CD4-positive, alpha-beta T cell treated with Interferon alpha-2 for 1 hour (primary cell): Measurements from ENCODE around the gene FOLR1.
A peak's percentile ranks its signal among the peaks of the same experiment; 100 is the strongest.
"Not testable (repeated sequence)": the region's sequence is repeated elsewhere in the genome, so short reads cannot be mapped to it uniquely, and the experiment has no call there.

Source experiments
- DNase-seq, 2 donors: peaks; one replicate each; pipeline ENCODE4 v3.0.0-alpha.2; 2020 to 2022

The FOLR1 gene

DNA sequence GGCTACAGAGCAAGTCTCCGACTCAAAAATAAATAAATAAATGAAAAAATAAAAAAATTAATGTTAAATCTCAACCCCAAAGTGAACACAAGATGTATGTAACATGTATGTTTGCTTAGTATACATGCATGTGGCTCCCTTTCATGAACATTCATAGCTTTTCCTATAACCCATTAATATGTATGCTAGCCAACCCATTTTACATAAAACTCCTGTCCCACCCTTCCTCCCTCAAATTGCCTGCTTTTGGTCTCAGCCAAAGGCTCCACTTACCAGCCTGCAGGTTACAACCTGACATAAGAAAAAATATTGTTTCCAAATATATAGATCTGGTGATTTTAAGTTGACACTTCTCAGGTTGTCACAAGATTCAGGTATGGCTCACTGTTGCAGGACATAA lies 3.7 kb upstream of the FOLR1 start:
- no peak for DNase-seq

DNA sequence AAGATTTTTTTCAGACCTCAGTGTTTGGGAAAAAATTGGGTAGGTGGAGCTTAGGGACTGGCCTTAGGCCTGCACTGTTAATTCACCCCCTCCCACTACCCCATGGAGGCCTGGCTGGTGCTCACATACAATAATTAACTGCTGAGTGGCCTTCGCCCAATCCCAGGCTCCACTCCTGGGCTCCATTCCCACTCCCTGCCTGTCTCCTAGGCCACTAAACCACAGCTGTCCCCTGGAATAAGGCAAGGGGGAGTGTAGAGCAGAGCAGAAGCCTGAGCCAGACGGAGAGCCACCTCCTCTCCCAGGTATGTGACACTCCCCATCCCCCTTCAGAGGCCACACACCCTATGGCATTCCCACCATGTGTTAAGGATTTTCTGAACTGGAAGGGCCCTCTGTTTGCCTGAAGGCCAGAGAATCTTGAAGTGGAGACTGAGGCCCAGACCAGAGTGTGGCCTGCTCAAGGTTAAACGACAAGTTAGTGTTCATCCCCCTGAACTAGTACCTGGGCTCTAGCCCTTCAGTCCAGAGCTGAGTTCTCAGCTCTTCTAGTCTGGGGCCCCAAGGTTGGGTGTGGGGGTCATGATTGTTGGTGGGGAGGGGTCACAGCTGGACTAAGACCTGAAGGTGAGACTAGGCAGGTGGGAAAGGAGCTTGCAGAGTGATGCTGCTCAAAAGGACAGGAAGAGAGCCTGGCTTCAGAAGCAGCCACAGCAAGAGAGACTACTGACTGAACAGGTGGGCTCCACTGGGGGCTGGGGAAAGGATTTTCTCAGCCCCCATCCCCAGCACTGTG lies 2.3 kb upstream of the FOLR1 start:
- DNase-seq, result no peak

DNA sequence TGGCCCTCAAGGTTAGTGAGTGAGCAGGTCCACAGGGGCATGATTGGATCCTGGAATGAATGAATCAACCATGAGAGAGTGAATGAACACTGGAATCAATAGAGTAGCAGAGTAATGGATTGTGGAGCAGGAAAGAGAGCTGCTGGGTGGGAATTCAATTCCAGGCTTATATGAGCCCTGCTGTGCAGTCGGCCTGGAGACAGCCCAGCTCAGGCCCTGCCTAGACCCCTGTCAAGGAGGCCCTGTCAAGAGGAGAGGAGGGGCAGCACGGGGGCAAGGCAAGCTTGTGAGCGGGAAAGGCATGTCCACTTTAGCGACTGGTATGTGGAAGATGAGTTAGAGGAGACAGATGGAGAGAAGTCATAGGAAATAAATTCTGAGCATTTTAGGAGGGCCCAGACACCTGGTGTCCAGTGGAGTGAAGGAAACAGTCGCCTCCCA lies 1.3 kb upstream of the FOLR1 start:
- no peak for DNase-seq

DNA sequence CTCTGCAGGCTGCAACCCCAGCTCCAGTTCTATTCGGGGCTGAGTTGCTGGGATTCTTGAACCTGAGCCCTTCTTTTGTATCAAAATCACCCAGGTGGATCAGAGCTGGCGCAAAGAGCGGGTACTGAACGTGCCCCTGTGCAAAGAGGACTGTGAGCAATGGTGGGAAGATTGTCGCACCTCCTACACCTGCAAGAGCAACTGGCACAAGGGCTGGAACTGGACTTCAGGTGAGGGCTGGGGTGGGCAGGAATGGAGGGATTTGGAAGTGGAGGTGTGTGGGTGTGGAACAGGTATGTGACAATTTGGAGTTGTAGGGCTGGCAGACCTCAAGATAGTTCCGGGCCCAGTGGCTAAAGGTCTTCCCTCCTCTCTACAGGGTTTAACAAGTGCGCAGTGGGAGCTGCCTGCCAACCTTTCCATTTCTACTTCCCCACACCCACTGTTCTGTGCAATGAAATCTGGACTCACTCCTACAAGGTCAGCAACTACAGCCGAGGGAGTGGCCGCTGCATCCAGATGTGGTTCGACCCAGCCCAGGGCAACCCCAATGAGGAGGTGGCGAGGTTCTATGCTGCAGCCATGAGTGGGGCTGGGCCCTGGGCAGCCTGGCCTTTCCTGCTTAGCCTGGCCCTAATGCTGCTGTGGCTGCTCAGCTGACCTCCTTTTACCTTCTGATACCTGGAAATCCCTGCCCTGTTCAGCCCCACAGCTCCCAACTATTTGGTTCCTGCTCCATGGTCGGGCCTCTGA lies 3.8 kb downstream of the FOLR1 start:
- no peak for DNase-seq

DNA sequence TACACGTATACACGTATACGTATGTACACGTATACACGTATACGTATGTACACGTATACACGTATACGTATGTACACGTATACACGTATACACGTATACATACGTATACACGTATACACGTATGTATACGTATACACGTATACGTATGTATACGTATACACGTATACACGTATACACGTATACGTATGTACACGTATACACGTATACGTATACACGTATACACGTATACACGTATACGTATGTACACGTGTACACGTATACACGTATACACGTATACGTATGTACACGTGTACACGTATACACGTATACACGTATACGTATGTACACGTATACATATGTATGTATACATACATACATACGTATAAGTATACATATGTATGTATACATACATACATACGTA lies 9.5 kb downstream of the FOLR1 start:
- not testable (repeated sequence) for DNase-seq

DNA sequence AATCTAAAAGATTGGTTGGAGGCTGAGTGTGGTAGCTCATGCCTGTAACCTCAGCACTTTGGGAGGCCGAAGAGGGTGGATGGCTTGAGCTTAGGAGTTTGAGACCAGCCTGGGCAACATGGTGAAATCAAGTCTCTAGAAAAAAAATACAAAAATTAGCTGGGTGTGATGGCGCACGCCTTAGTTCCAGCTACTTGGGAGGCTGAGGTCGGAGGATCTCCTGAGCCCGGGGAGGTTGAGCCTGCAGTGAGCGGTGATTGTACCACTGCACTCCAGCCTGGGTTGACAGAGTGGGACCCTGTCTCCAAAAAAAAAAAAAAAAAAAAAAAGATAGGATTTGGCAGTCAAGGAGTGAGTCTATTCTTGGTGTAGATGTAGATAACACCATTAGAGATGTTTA lies 10.6 kb downstream of the FOLR1 start:
- no peak for DNase-seq

DNA sequence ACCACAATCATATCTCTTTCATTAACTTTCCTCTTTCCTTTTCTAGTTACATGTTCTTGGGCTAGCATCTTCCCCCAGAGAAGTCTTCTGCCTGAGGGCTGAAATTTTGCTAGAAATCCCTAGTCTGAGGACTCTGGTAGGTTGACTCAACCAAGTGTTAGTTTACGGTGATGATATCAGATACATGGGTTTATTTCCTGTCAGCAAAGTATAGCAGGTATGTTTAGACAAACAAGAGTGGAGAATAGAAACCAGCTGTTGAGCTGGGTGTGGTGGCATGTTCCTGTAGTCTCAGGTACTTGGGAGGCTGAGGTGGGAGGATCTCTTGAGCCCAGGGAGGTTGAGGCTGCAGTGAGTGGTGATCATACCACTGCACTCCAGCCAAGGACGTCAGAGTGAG lies 11.2 kb downstream of the FOLR1 start:
- no peak for DNase-seq

DNA sequence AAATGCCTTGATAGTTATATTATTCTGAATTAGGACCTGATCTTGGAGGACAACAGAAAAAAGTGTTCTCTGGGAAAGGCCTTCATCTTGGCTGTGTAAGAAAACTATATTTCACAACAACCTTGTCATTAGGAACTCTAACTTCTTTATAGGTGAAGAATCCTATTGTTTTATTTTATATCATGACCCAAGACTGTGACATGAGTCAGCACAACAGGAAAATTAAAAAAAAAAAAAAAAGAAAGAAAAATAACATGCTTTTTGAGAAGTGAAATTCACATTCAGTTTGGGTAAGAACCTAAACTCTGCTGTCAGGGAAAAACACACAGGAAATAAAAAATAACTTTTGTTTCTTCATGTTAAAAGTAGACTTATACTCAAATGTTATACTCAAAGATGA lies 12.9 kb downstream of the FOLR1 start:
- DNase-seq, result no peak

DNA sequence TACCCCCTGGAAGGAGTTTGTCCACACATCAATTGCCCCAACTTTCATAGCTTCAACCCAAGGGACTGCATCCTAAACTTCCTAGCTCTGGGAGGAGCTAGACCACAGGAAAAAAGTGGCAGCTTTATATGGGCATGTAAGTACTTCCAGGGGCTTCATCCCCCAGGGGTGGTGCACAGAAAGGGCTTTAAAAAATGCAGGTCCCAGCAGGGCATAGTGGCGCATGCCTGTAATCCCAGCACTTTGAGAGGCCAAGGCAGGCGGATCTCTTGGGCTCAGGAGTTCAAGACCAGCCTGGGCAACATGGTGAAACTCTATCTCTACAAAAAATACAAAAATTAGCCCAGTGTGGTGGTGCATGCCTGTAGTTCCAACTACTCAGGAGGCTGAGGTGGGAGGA lies 14.9 kb downstream of the FOLR1 start:
- not testable (repeated sequence) for DNase-seq

DNA sequence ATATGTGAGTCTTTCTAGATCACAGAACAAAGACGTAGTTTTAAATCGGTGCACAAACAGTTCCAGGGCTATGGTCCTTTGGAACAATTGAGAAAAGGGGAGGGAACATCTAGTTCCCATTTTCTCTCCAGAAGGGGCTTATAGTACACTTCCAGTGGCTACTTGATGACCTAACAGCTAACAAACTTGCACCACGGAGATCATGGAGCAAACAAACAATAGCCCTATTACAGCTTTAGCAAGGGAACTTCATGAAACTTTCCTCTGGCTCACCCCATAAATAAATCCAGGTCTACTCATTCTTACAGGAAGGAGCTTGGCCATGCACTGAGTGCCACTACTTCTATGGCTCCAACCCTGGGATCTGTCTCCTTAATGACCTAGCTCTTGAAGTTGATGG lies 16.3 kb downstream of the FOLR1 start:
- no peak for DNase-seq

DNA sequence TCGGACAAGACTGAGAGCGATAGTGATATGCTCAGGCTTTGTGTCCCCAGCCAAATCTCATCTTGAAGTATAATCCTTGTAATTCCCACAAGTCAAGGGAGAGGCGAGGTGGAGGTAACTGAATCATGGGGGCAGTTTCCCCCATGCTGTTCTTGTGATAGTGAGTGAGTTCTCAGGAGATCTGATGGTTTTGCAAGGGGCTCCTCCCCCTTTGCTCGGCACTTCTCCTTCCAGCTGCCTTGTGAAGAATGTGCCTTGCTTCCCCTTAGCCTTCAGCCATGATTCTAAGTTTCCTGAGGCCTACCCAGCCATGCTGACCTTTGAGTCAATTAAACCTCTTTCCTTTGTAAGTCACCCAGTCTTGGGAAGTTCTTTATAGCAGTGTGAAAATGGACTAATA lies 17.2 kb downstream of the FOLR1 start:
- no peak for DNase-seq

DNA sequence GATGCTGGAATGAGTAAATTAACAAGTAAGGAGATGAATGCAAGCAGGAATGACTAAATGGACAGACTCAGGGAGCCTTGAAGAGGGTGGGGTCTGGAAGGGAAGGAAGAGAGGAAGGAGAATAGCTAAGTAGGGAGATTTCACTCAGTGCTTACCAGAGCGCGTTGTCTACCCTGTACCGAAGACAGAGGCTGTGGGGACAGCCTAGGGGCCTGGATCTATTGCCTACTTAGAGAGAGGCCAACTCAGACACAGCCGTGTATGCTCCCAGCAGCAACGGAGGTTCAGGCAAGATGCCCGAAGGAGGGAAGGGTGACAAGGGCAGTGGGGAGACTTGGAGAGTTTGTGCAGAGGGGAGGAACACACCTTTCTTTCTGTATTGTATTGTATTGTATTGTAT lies 24.7 kb downstream of the FOLR1 start, which contains the start of gene FOLR2:
TSS of gene FOLR2 (plus strand) at position 157 of the 400 bp plus-strand sequence. CDS start 1,791 bp downstream, outside the sequence.
- no peak for DNase-seq

DNA sequence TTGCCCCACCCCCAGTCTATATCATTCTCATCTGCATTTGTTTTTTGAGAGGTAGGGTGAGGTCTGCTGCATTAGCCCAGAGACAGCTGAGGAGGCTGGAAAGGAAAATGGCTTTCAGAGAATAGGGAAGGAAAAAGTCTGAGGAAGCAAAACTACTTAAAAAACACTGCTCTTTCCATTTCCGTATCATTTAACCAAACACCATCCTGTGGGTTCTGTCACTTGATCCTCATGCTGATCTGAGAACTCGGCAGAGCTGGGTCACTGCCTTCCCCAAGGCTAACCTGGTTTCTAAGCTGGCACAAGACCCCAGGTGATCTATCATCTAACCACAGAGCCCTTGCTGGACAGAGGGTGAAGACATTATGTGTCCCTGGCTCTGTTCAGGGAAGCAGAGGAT lies 25.9 kb downstream of the FOLR1 start:
- no peak for DNase-seq

DNA sequence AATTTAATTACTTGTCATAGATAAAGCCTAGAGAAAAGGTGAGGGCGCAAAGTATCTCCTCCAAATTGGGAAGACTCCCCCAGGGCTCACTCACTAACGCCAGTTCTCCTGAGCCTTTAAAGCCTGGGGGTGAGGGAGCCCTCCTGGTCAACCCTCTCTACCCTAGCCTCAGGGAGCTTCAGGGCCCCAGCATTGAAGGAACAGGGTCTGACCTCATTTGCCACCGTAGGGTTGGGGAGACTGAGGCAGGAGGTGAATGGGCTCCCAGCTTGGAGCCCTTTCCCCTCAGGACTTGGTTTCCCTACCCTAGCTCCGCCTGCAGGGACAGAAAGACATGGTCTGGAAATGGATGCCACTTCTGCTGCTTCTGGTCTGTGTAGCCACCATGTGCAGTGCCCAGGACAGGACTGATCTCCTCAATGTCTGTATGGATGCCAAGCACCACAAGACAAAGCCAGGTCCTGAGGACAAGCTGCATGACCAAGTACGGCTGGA lies 26.4 kb downstream of the FOLR1 start:
- DNase-seq, result no peak

DNA sequence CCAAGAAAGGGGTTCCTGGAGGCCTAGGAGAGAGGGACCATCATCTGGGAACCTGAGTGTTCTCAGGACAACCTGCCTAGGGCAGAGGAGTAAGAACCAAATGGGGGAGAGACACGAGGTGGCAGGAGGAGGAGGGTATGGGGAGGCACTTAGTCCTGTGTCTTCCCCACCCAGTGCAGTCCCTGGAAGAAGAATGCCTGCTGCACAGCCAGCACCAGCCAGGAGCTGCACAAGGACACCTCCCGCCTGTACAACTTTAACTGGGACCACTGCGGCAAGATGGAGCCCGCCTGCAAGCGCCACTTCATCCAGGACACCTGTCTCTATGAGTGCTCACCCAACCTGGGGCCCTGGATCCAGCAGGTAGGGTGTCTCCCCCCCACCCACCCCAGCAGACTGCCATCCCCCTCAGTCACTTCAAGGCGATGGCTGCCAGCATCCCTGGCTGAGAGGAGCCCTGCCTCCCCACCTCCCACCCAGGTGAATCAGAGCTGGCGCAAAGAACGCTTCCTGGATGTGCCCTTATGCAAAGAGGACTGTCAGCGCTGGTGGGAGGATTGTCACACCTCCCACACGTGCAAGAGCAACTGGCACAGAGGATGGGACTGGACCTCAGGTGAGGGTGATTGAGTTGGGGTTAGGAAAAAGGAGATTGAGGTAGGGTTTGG lies 28.9 kb downstream of the FOLR1 start:
- no peak for DNase-seq

DNA sequence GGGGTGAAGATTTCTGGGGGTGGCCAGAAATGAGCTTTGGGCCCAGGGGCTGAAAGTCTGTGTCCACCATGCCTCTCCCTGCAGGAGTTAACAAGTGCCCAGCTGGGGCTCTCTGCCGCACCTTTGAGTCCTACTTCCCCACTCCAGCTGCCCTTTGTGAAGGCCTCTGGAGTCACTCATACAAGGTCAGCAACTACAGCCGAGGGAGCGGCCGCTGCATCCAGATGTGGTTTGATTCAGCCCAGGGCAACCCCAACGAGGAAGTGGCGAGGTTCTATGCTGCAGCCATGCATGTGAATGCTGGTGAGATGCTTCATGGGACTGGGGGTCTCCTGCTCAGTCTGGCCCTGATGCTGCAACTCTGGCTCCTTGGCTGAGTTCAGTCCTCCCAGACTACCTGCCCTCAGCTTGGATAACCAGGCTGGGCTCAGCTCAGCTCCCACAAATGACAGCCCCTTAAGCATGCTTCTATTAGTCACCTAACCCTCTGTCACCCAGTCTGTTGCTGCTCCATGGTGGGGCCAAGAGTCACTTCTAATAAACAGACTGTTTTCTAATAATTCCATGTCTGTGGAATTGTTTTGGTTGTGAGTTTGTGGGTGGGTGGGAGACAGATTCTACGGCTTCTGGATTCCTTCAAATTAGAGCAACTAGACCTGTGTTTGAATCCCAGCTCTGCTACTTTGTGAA lies 29.6 kb downstream of the FOLR1 start:
- no peak for DNase-seq

DNA sequence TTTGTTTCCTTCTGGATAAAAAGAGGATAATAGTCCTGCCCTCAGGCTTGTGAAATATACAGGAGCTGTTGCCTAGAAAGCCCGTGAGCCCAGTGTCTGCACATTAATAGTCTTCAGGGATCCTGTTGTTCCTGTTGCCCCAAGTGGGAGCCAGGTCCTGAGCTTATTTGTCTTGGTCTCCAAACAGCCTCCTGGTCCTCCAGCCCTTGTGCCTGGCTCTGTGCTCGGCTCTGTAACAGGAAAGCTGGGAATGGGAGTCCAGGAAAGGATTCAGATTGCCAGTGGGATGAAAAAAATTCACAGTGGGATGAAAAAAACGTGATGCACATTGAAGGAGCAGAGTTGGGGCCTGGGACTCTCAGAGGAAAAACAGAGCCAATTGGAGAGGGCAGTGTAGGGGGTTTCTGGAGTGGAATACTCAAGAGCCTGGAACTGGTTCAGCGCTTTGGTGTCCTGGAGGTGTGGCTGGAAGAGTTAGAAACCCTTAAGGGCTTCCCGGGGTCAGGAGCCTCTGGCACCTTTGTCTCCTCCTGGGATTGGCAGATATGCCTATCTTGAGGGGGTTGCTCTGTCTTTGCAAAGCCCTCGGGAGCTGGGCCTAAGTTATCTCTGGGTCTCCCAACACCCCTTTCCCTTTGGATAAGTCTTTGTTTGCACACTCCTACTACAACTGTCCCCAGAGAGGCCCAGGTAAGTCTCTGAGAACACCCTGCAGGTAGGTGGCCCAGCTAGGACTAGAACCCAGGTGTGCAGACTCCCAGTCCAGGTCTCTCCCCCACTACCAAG lies 30.4 kb downstream of the FOLR1 start:
- DNase-seq, result no peak

DNA sequence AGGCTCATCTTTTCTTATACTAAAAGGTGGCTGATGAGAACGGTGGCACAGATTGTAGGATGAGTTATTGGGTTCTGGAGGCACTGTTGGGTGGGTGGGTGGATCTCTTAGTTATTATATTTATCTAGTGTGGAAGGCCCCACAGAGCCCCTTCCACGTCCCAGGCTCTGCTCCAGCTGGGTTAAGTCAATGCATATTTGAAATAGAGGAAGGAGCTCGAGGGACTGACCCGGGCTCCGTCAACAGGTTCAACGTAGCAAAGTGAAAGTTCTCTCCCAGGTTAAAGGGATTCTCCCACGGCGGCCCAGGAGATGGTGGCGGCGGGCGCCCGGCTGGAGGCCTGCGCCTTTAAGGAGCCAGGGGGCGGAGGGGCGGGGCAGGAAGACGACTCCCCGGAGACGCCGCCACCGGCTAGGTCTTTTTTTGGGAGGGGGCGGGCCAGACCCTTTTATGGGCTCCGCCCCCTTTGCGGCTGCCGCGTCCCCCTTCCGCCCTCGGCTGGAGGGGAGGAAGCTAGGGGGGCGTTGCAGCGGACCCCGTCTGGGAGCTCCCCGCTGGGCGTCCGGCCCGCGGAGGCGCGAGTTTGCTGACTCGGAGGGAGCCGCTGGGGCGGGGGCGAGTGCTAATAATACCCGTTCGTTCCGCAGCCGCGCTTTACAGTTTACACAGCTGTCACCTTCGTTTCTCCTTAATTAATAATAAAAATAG lies 31.1 kb downstream of the FOLR1 start:
- DNase-seq, result peak; percentile 92 to 95

DNA sequence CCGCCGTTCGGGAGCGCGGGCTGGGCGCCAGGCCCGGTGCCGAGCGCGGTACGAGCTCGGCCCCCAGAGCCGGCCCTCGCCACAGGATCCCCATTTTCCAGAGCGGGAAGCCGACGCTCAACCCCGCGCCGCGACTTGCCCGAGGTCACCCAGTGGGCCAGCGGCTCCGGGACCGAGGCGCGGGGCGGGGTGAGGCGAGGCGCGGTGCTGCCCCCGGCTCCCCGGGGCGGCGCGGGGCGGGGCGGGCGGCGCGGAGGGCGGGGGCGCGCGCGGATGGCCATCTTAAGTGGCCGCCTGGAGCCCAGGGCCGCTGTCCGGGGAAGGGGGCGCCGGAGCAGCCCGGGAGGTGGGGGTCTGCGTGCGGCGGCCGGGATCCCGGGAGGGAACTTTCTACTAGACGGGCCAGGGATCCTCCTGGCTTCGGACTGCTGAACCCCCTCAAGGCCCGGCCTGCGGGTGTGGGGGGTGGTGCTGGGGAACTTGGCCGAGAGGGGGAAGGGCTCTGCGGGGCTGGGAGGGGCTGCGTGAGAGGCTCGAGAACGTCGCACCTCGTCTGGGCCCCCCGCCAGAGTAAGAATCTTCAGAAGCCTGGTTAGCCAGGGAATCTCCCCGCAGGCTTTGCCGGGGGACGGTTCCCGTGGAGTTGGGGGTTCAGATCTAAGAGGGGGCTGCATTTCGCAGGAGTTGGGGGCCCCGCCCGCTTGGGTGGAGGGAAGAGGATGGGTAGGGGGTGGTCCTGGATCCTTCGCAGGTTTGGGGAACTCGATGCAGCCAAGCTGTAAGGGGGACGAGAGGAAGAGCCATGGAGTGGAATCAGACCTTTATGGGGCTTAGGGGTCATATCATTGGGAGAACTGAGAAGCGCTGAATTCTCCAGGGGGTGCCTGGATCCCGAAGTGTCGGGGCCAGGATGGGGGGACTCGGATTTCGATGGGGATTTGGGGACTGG lies 31.9 kb downstream of the FOLR1 start:
- DNase-seq, result peak; percentile 42 to 61
